Thyroid gland (tissue), 4 donors: ENCODE results near the gene FAIM.

ENCODE experiments used
- POLR2A ChIP-seq, 2 donors: fragments of 450-650 bp; IDR thresholded peaks; one replicate each; pipeline ENCODE4 v1.6.1; 2017; ENCODE audit warnings: antibody characterized with exemption in 2 of 2, mild to moderate bottlenecking in 2 of 2, moderate library complexity in 1 of 2
- TF ChIP-seq, protein P1 (sequence below), 6 experiments: fragments of 200-600 bp in 3 of 6; fragments of 450-650 bp in 3 of 6; sonication (generic) in 3 of 6; IDR thresholded peaks; one replicate each; pipeline ENCODE4 v1.5.1; 2016 to 2019; ENCODE audit warnings: antibody characterized with exemption in 6 of 6, mild to moderate bottlenecking in 2 of 6, inconsistent platforms in 1 of 6, moderate library complexity in 1 of 6

GRCh38 chr3:138681463-138682220 is 73.1 kb downstream of the FAIM start:
- TF ChIP-seq, protein P1, sequence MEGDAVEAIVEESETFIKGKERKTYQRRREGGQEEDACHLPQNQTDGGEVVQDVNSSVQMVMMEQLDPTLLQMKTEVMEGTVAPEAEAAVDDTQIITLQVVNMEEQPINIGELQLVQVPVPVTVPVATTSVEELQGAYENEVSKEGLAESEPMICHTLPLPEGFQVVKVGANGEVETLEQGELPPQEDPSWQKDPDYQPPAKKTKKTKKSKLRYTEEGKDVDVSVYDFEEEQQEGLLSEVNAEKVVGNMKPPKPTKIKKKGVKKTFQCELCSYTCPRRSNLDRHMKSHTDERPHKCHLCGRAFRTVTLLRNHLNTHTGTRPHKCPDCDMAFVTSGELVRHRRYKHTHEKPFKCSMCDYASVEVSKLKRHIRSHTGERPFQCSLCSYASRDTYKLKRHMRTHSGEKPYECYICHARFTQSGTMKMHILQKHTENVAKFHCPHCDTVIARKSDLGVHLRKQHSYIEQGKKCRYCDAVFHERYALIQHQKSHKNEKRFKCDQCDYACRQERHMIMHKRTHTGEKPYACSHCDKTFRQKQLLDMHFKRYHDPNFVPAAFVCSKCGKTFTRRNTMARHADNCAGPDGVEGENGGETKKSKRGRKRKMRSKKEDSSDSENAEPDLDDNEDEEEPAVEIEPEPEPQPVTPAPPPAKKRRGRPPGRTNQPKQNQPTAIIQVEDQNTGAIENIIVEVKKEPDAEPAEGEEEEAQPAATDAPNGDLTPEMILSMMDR (IDR thresholded peaks at IDR 0.05): no peak
- no peak for TF ChIP-seq POLR2A (IDR thresholded peaks at IDR 0.05)
